GM12892 (cell line): Measurements from ENCODE around the gene PLIN4.

Experiments used
- POLR2A ChIP-seq: IDR thresholded peaks from 2 replicates; pipeline ENCODE4 v1.6.1; 2011; ENCODE audit warnings: low read depth, low read length, control low read depth
- POLR2AphosphoS5 ChIP-seq: IDR thresholded peaks from 2 replicates; pipeline ENCODE4 v1.6.1; 2011; ENCODE audit warnings: low read depth, low read length, control low read depth
- TAF1 ChIP-seq: IDR thresholded peaks from 2 replicates; pipeline ENCODE4 v1.6.1; 2011; ENCODE audit warnings: low read depth, mild to moderate bottlenecking, control low read depth, low read length, borderline replicate concordance

DNA sequence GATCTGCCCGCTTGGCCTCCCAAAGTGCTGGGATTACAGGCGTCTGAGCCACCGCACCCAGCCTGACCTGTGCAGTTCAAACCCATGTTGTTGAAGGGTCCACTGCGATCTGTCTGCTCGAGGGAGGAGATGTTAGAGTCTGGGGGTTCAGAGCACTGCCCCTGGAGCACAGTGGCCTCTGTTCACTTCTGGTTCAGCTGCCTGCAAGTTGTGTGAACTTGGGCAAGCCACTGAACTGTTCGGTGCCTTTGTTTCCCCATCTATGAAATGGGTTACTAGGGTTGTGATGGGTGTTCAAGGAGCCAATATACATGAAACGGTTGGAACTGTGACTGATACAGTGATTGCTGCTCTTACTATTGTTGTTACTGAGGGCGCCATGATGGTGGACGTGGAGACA is 15.0 kb upstream of the PLIN4 start:
- TF ChIP-seq POLR2A: no peak
- no peak for TF ChIP-seq POLR2AphosphoS5
- no peak for TF ChIP-seq TAF1
